GM21737 (cell line): Measurements from ENCODE around the gene GLRA3.

ENCODE experiments used
- ATAC-seq: cut with Tn5 transposase; IDR thresholded peaks from one replicate; pipeline ENCODE4 v1.9.1; 2021; ENCODE audit warnings: mild to moderate bottlenecking, moderate library complexity; ENCODE audit not compliant: unreplicated experiment

GLRA3 gene

DNA sequence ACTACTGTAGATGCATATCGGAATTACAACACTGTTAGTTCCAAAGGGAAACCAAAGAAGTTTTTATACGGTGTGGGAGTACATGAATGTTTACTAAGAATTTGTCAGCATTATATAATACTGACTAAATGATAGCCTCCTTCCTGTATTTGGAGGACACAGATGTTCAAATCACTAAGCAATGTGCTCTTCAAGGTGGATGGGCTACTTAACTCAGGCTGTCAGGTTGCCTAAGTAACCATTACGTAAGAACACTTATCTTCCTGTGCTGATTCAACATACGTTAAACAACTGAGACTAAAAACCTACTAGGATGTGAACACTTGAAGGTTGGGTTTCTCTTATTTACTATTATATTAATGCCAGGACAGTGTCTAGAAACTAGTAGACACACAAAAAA, 224.8 kb downstream of the GLRA3 start:
- ATAC-seq, result no peak

DNA sequence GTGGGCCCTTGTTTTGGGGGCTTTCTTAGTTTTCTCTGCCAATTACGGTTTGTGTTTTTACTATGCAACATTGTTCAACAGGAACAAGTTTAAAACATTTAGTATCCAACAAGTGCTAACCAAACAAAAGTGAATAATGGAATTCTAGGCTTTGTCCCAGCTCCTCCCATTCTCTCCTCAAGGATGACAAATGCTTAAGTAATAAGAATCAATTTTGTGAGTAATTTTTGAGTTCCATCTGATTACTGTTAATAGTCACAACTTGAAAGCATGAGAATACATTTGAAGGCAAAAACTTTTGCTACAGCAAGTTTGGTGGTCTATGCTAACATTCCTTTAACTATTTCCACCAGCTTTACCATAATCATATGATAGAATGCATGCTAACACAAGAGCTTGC, 228.7 kb downstream of the GLRA3 start:
- ATAC-seq, result no peak

DNA sequence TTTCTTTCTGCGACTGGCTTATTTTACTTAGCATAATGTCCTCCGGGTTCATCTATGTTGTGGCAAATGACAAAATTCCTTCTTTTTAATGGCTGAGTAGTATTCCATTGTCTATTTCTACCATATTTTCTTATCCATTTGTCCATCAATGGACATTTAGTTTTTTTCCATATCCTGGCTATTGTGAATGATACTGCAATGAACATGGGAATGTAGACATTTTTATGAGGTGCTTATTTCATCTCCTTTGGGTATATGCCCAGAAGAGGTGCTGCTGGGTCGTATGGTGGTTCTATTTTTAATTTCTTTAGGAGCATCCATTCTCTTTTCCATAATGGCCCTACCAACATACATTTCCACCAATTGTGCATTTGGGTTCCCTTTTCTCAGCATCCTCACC, 230.2 kb downstream of the GLRA3 start:
- ATAC-seq, result no peak

GRCh38 chr4:174596513-174596912, 232.5 kb downstream of the GLRA3 start:
- no peak for ATAC-seq

- no peak for ATAC-seq
Measured at GRCh38 chr4:174595141-174595929, 233.7 kb downstream of the GLRA3 start.

DNA sequence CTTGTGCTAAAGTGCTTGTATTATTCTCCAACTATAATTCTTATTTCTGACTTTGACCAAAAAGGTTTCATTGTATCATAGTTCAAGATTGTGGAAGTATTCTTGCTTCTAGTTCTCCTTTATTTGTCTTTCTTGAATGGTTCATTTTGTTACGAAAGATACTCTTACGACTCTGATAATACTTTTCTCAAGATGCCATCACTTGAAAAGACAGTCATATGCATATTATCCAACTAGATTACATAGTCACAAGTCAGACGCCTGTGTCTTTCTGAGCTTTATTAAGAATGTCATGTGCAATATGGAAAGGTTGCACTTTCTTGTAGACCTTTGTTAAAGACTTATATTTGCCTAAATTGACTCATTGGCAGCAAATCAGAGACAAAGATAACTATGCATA, 235.3 kb downstream of the GLRA3 start:
- no peak for ATAC-seq

- no peak for ATAC-seq
Measured at GRCh38 chr4:174592985-174593335, 236.1 kb downstream of the GLRA3 start.

DNA sequence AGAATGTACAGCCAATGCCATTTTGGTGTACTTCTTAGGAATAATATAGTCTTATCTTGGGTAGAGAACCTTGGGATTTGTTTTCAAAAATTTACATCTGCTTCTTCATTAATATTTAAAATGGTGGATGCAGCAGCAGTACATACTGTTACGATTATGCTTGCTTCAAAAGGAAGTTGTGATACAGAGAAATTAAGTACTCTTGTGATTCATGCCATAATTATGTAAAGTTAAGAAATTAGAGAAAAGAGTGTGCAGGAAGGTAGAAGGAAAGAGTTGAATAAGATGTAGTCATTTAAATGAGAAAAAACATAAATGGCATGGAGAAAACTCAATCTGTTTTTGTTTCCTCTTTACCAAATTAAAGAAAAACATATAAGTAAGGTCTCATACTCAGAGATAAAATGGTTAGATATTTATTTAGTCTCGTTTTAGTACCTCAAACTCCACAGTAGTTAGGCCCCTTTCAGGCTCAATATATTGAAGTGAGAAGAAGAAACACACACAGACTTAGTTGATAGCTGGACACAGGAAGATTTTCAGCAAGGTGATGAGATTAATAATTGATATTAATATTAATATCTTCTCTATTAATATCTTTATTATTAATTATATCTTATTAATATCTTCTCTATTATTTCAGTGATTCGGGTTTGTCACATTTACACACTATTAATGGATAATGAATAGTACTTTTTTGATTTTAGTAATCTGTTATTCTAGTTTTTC, 236.6 kb downstream of the GLRA3 start:
- no peak for ATAC-seq

DNA sequence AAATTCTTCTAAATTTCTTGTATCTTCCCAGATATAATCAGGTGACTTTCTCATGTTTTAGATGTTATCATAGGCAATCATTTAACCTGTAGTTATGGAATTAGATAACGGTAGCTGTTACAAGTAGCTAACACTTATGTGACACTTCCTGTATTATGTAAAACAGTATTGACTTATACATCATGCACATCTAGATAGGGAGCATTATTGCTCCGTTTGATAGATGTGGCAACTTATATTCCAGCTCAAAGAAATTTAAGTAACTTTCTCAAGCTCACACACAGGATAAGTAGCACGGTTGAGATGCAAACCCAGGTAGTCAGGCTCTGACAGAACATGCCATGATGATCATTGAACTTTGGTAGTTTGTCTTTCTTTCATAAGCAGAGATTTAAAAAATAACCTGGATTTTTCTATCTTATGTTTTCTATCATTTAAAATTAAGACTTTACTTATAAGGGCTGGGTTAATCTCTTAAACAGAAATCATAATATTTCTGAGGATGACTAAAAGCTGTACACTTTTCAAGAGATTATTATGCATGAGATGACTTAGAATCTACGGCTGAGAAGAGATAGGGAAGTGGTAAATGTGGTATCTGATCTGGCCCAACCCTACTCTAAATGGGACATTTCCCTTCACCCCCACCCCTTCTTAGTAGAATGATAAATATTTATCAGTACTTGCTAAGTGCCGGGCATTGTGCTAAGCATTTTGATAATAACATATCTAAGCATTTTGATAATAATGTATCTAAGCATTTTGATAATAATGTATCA, 237.6 kb downstream of the GLRA3 start:
- no peak for ATAC-seq

DNA sequence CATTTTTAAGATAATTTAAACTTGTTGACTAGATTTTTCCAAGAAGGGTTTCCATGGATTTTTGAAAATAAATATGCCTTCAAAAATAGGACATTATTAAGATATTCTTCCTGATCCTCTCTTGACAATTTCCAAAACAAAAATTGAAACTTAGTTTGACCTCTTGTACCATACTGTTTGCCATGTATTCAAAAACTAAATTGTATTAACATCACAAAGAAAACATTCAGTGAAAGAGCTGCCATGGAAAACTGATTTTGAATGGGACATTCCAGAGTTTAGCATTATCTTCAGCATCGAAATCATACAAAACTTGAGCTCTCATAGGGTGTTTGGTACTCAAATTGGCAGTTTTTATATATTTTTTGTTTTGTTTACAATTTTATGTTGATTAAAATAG, 238.7 kb downstream of the GLRA3 start:
- no peak for ATAC-seq
